Hematopoietic multipotent progenitor cell treated with erythropoietin and hydrocortisone succinate and interleukin-3 and kit ligand, for 15 days (in vitro differentiated cells): Measurements from ENCODE around the gene EGLN1.
A peak's percentile ranks its signal among the peaks of the same experiment; 100 is the strongest.

Experiments
- DNase-seq: peaks from one replicate; pipeline ENCODE4 v3.0.0-alpha.2; 2015; ENCODE audit warnings: low spot score

The EGLN1 gene

DNA sequence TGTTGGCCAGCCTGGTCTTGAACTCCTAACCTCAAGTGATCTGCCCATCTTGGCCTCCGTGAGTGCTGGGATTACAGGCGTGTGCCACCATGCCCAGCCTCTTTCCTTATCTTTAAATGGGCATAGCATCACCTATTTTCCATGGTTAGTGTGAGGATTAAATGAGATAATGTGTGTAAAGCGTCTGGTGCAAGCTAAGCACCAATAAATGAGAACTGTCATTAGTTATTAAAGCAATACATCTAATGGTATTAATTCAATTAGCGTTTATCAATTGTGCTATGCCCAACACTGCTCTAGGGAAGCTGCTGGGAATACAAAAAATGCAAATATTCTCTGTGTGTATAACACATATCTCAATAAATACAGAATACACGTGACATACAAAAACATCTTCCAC is 94.5 kb downstream of the EGLN1 start:
- DNase-seq, result no peak

DNA sequence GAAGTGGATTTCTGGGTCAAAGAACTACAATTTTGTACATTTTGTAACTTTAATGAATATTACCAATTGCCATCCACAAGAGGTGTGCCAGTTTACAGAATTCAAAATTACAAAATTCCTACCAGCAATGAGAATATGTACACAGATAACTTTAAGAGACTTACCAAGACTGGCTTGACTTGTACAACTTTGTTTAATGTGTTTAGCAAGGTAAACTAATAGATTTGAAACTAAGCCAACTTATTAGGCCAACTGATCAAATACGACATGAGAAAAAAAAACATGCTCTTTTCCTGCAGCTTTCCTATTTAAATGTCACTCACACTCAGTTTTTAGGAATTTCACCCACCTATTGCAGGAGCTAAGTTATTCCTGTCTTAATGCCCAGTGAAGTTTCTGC is 95.8 kb downstream of the EGLN1 start:
- no peak for DNase-seq

DNA sequence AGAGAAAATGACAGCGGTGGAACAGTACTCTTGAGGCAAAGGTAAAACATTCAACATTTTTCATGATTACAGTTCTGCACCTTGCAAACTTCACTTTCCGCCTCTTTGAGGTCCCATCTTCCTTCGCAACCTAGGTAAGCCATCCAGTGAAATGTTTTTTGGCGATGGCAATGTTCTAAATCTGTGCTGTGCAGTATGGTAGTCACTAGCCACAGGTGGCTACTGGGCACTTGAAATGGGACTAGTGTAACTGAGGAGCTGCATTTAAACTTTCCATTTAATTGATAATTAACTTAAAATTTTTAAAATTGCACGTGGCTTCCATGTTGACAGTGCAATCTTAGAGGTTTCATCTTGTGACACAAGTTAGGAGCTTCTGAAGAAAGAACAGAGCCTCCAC is 97.4 kb downstream of the EGLN1 start:
- DNase-seq, result no peak

DNA sequence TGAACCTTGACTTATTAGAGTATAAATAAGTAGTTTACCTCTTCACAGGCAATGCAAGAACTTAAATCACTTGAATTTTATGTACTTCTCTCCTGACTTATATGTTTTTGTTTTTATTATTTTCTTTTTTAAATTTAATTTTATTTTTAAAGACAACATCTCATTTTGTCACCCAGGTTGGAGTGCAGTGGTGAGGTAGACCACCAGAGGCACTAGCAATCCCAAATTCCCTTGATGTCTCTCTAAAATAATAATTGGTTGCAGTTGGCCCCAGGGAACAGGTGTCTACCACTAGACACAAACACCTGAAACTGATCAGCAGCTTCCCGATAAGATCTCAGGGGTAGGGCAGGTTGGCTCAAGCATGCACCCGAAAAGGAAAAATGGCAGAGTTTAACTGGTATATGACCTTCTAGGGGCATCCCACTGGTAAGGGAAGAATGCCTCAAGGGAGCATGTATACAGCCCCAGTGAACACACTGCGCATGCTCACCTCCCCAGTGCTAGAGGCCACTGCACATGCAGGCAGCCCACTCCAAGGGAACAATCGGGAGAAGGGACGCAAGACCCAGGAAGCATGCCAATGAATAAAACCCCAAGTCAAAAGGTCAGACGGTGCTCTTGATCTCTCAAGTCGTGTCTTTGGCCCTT is 99.1 kb downstream of the EGLN1 start:
- DNase-seq, result no peak

DNA sequence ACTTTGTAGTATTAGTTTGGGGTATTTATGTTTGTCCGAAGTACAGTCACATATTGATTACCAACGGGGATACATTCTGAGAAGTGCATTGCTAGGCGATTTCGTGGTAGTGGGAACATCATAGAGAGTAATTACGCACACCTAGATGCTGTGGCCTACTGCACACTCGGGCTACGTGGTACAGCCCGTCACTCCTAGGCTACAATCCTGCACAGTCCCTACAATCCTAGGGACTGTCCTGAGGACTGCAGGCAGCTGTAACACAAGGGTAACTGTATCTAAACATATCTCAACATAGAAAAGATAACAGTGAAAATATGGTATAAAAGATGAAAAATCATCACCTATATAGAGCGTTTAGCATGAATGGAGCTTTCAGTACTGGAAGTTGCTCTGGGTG is 103.0 kb downstream of the EGLN1 start:
- DNase-seq, result no peak

DNA sequence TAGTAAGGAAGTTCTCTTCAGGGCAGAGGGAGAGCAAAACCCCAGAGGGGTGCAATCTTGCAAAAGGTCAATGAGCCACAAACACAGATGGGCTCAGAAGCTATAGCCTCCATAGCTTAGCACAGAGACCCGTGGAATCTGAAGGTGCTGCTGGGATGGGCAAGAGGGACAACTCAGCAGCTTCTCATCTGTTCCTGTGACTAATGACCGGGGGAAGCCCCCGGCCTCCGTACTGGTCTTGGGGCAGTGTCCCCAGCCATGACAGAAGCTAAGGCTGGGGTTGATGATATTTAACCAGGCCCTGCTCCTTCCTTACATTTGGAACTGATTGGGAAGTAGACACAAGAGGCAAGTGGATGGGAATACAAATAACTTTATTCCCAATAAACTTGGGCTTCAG is 103.5 kb downstream of the EGLN1 start:
- no peak for DNase-seq

DNA sequence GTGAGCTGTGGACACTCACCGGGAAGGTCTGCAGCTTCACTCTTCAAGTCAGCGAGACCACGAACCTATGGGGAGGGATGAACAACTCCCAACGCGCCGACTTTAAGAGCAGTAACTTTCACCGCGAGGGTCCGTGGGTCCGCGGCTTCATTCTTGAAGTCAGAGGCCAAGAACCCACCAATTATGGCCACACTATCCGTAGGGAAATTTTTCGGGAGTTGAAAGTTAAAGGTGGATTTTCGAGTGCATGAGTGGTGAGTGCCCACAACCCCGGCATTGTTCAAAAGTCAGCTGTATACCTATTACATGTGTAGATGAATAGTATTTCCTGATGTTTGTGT is 104.1 kb downstream of the EGLN1 start:
- DNase-seq, result no peak

DNA sequence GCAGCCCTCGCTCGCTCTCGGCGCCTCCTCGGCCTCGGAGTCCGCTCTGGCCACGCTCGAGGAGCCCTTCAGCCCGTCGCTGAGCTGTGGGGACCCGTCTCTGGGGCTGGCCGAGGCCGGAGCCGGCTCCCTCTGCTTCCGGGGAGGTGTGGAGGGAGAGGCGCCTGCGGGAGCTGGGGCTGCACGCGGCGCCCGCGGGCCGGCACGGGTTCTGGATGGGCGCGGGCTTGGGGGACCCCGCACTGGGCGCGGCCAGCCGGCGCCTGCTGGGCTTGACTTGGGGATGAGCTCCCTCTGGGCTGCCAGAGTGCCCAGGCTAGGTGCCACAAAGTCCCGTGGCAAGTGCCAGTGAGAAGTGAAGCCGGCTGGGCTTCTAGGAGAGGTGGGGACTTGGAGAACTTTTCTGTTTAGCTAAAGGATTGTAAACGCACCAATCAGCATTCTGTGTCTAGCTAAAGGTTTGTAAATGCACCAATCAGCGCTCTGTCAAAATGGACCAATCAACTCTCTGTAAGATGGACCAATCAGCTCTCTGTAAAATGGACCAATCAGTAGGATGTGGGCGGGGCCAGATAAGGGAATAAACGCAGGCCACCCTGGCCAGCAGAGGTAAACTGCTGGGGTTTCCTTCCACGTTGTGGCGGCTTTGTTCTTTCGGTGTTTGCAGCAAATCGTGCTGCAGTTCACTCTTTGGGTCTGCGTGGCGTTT is 104.6 kb downstream of the EGLN1 start:
- DNase-seq, result no peak

DNA sequence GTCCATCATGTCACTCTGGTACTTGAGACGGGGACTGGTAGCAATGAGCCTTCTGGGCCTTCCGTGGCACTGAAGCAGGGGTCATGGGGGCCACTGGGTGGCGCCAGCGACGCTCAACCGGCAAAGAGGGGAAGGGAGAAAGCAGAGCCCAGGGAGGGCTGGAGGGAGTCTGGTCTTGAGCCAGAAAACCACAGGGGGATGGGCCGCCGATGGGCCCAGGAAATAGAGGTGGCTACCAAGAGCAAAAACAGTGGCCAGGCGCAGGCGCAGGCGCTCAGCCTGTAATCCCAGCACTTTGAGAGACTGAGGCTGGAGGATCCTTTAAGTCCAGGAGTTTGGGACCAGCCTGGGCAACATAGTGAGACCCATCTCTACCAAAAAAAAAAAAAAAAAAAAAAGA is 106.2 kb downstream of the EGLN1 start:
- peak; percentile 36 for DNase-seq
